Endothelial cell of umbilical vein (primary cell): ENCODE measurements around the gene NID2. TPM values are rescaled to one million over a fixed set of nuclear protein-coding genes. Genes with fewer than 3 reads are reported as not detected.

Source experiments
- BruUV-seq: library from RNA; stranded (reverse); fragments of 400-500 nt; replicated peaks from 2 replicates; lab custom pipeline; 2021; lab: Mats Ljungman, UMichigan
- CTCF ChIA-PET: fragments of 300-600, 350-600 bp; sonication (Branson Sonifier 250); formaldehyde crosslinking; loops from one replicate; lab custom pipeline; 2021; ENCODE audit warnings: antibody characterized with exemption, inconsistent platforms; lab: Charles Lee
- POLR2A ChIA-PET: fragments of 300-600, 350-600 bp; sonication (Branson Sonifier 250); formaldehyde crosslinking; loops from one replicate; lab custom pipeline; 2021; ENCODE audit warnings: antibody characterized with exemption, inconsistent platforms; lab: Charles Lee
- DNase-seq: peaks from one replicate; pipeline ENCODE4 v3.0.0-alpha.2; 2011; ENCODE audit warnings: low read depth, low spot score
- FAIRE-seq: peaks from 2 replicates; lab custom pipeline; 2011; peaks lifted over from hg19 to GRCh38; lab: Jason Lieb, UNC
- H2AFZ ChIP-seq: 2 replicates; pipeline ENCODE4 v1.6.0; 2012; ENCODE audit warnings: low read depth, low read length, control low read depth, inconsistent platforms
- H3K27ac ChIP-seq: 2 replicates; pipeline ENCODE4 v1.5.1; 2011; ENCODE audit warnings: low read depth, mild to moderate bottlenecking, control low read depth, low read length, moderate library complexity; ENCODE audit not compliant: insufficient read depth
- H3K27me3 ChIP-seq, 2 experiments: 2 replicates each; pipeline versions ENCODE4 v1.6.0 to v1.6.1; 2011; ENCODE audit warnings: low read length in 2 of 2, mixed read lengths in 1 of 2; ENCODE audit not compliant: control insufficient read depth in 2 of 2, insufficient read depth in 2 of 2
- H3K36me3 ChIP-seq, 2 experiments: 2 replicates in 1 of 2; 3 replicates in 1 of 2; pipeline ENCODE4 v1.5.1; 2011; ENCODE audit warnings: low read length in 2 of 2, mild to moderate bottlenecking in 1 of 2, moderate library complexity in 1 of 2; ENCODE audit not compliant: control insufficient read depth in 2 of 2, insufficient read depth in 2 of 2; ENCODE audit errors: extremely low read depth in 1 of 2
- H3K4me1 ChIP-seq: 3 replicates; pipeline ENCODE4 v1.5.1; 2011; ENCODE audit warnings: mild to moderate bottlenecking, low read length; ENCODE audit not compliant: control insufficient read depth, insufficient read depth; ENCODE audit errors: extremely low read depth
- H3K4me2 ChIP-seq: 2 replicates; pipeline ENCODE4 v1.6.1; 2011; ENCODE audit warnings: low read length, control low read depth, mixed read lengths; ENCODE audit not compliant: insufficient read depth
- H3K4me3 ChIP-seq, 3 experiments: fragments of 200-600 bp in 1 of 3; sonication (generic), shearing (Covaris generic) in 1 of 3; replicated peaks in 1 of 3; 2 replicates each; pipeline ENCODE4 v1.5.1; 2011 to 2016; ENCODE audit warnings: control low read depth in 3 of 3, low read length in 3 of 3, mild to moderate bottlenecking in 2 of 3, inconsistent platforms in 1 of 3, low read depth in 1 of 3, moderate library complexity in 1 of 3; ENCODE audit not compliant: insufficient read depth in 1 of 3
- H3K79me2 ChIP-seq: 2 replicates; pipeline ENCODE4 v1.6.0; 2012; ENCODE audit warnings: low read length, inconsistent platforms; ENCODE audit not compliant: control insufficient read depth, insufficient read depth
- H3K9ac ChIP-seq: replicated peaks from 2 replicates; pipeline ENCODE3; 2011; ENCODE audit warnings: low read length, control low read depth; ENCODE audit not compliant: insufficient read depth; ENCODE audit errors: extremely low read depth
- H3K9me1 ChIP-seq: replicated peaks from 3 replicates; pipeline ENCODE4 v1.6.0; 2011; ENCODE audit warnings: mild to moderate bottlenecking, low read length; ENCODE audit not compliant: control insufficient read depth, insufficient read depth; ENCODE audit errors: extremely low read depth
- H3K9me3 ChIP-seq: replicated peaks from 2 replicates; pipeline ENCODE4 v1.5.1; 2012; ENCODE audit warnings: low read length, inconsistent platforms; ENCODE audit not compliant: control insufficient read depth, insufficient read depth
- H4K20me1 ChIP-seq: replicated peaks from 2 replicates; pipeline ENCODE3; 2011; ENCODE audit warnings: mild to moderate bottlenecking, low read length; ENCODE audit not compliant: control insufficient read depth, insufficient read depth; ENCODE audit errors: extremely low read depth
- EZH2 ChIP-seq: IDR thresholded peaks from 2 replicates; pipeline ENCODE4 v1.6.1; 2012; ENCODE audit warnings: borderline replicate concordance, low read depth, mild to moderate bottlenecking, moderate library complexity, low read length, inconsistent platforms; ENCODE audit not compliant: severe bottlenecking
- FOS ChIP-seq: IDR thresholded peaks from 2 replicates; pipeline ENCODE4 v1.6.1; 2011; ENCODE audit warnings: mild to moderate bottlenecking, low read length, moderate library complexity, borderline replicate concordance; ENCODE audit not compliant: insufficient read depth
- GATA2 ChIP-seq: IDR thresholded peaks from 2 replicates; pipeline ENCODE4 v1.7.0; 2011; ENCODE audit warnings: low read depth, mild to moderate bottlenecking, moderate library complexity, mixed read lengths, low read length; ENCODE audit not compliant: insufficient read length, insufficient read depth
- JUN ChIP-seq: IDR thresholded peaks from 2 replicates; pipeline ENCODE4 v1.6.1; 2011; ENCODE audit warnings: borderline replicate concordance, low read depth; ENCODE audit not compliant: insufficient read length, insufficient read depth
- MYC ChIP-seq: IDR thresholded peaks from one replicate; pipeline ENCODE4 v1.6.1; 2011; ENCODE audit warnings: mild to moderate bottlenecking, low read depth, low read length
- POLR2A ChIP-seq: IDR thresholded peaks from 2 replicates; pipeline ENCODE4 v1.6.1; 2012; ENCODE audit warnings: low read depth, mild to moderate bottlenecking, control low read depth, low read length
- POLR2AphosphoS5 ChIP-seq: IDR thresholded peaks from 2 replicates; pipeline ENCODE4 v1.6.1; 2012; ENCODE audit warnings: low read depth, mild to moderate bottlenecking, control low read depth, low read length, moderate library complexity; ENCODE audit not compliant: insufficient read depth
- dilution Hi-C: fragments of 300-500 bp; cut with MboI; formaldehyde crosslinking; loops from one replicate; pipeline ENCODE4 v1.15.0; 2019; ENCODE audit warnings: low sequenced_read_pairs; ENCODE audit not compliant: extremely low pct_ligation_motif_present
- intact Hi-C: fragments of 100-400 bp; cut with micrococcal nuclease; formaldehyde crosslinking; loops from one replicate; pipeline ENCODE4 v1.10.0; 2022
- polyA plus RNA-seq, 4 experiments: library from polyadenylated mRNA; depleted of rRNA in 3 of 4; stranded (reverse) in 3 of 4; unstranded in 1 of 4; fragments of >200 nt; gene quantifications; 2 replicates each; pipeline versions ENCODE4 v1.2.1 to v1.2.3, GENCODE V29; 2011 to 2012; ENCODE audit warnings: missing spikeins in 1 of 4
- total RNA-seq: library from RNA; stranded (reverse); gene quantifications from 2 replicates; pipeline ENCODE4 v1.2.3, GENCODE V29; 2021
- TF ChIP-seq, protein P1 (sequence below), 2 donors: IDR thresholded peaks; 1 replicate in 1 of 2; 2 replicates in 1 of 2; pipeline ENCODE4 v1.5.1; 2011; ENCODE audit warnings: low read length in 2 of 2, mild to moderate bottlenecking in 2 of 2, moderate library complexity in 2 of 2, control low read depth in 1 of 2, inconsistent platforms in 1 of 2, low read depth in 1 of 2; ENCODE audit not compliant: insufficient read depth in 1 of 2; ENCODE audit errors: extremely low read depth in 1 of 2
- TF ChIP-seq, protein P2 (sequence below): IDR thresholded peaks from 2 replicates; pipeline ENCODE4 v1.6.1; 2011; ENCODE audit not compliant: insufficient read depth, insufficient read length

The NID2 gene
- total and polyA plus RNA-seq, 2 donors (not counting 3 experiments of a cell fraction or from before 2014, with no cell fraction given): 22.5 to 56.7 TPM

DNA sequence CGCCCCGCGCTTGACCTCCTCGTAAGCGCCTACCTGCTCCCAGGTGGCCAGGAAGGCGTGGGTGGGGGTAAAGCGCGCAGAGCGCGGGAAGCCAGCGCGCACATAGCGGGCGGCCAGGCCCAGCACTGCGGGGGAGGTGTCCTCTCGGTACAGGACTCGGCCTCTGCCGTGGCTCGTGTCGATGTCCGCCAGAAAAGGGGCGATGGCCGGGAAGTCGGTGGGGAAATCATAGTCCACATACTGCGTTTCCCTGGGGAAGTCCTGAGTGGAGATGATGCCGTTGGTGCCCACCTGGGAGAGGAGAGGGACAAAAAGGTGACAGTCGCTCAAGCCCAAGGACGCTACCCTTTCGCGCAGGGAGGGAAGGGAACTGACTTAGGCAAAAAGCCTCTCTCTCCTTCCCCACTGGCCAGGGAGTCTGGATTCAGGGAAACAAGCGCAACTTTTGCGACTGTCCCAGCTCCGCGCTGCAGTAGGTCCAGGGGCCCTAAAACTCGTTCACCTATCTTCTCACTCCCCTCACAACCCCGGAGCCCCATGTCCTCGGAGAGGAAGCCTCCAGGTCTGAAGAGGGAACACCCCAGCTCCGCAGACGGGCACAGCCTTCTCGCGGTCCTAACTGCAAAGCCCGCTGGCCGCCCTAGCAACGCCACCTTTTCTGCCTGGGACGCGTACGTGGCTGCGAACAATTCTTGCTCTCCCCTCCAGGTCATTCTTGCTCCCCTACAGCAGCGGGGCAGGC is 815 bp downstream of the NID2 start:
- H3K9me3 ChIP-seq: no peaks in the 10 kb centered on the region
- H4K20me1 ChIP-seq: no peaks in the 10 kb centered on the region
- H3K4me1 ChIP-seq: peaks cover 24% of the 10 kb centered on the region
- no TSS peak for BruUV-seq
- H3K36me3 ChIP-seq: no peaks in the 10 kb centered on the region
- no peaks in the 10 kb centered on the region for H3K9me1 ChIP-seq
- peak overlapping the region; percentile 67 for H3K9ac ChIP-seq
- DNase-seq: peak; percentile 41
- peak overlapping the region; percentile 41 to 84 (median 63) for H3K4me3 ChIP-seq
- peaks cover 0 to 2% of the 10 kb centered on the region in 2 experiments for H3K27me3 ChIP-seq
- peak; percentile 49 for FAIRE-seq
- H3K27ac ChIP-seq: no peak overlapping the region
- peak overlapping the region; percentile 84 for H3K4me2 ChIP-seq
- H3K79me2 ChIP-seq: no peaks in the 10 kb centered on the region
- CTCF ChIA-PET: interaction anchor here (1.3 to 5.4 kb wide), 3 partner anchors 9 to 73 kb away, joined by 3 to 52 read pairs (median 10); no protein-coding TSS in a partner anchor
- TF ChIP-seq, protein P1, sequence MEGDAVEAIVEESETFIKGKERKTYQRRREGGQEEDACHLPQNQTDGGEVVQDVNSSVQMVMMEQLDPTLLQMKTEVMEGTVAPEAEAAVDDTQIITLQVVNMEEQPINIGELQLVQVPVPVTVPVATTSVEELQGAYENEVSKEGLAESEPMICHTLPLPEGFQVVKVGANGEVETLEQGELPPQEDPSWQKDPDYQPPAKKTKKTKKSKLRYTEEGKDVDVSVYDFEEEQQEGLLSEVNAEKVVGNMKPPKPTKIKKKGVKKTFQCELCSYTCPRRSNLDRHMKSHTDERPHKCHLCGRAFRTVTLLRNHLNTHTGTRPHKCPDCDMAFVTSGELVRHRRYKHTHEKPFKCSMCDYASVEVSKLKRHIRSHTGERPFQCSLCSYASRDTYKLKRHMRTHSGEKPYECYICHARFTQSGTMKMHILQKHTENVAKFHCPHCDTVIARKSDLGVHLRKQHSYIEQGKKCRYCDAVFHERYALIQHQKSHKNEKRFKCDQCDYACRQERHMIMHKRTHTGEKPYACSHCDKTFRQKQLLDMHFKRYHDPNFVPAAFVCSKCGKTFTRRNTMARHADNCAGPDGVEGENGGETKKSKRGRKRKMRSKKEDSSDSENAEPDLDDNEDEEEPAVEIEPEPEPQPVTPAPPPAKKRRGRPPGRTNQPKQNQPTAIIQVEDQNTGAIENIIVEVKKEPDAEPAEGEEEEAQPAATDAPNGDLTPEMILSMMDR (IDR thresholded peaks at IDR 0.05; ENCODE audit: extremely low read depth in 1 of 2, insufficient read depth in 1 of 2, low read depth in 1 of 2, low read length in 2 of 2): no peak
- TF ChIP-seq, protein P2, sequence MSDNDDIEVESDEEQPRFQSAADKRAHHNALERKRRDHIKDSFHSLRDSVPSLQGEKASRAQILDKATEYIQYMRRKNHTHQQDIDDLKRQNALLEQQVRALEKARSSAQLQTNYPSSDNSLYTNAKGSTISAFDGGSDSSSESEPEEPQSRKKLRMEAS: no peak
- no peak for TF ChIP-seq POLR2A
- no peak for TF ChIP-seq EZH2
- intact Hi-C loops: no loop called here
- H2AFZ ChIP-seq: peak overlapping the region; percentile 90
- POLR2A ChIA-PET: no interaction called here
- dilution Hi-C loops: no loop called here

DNA sequence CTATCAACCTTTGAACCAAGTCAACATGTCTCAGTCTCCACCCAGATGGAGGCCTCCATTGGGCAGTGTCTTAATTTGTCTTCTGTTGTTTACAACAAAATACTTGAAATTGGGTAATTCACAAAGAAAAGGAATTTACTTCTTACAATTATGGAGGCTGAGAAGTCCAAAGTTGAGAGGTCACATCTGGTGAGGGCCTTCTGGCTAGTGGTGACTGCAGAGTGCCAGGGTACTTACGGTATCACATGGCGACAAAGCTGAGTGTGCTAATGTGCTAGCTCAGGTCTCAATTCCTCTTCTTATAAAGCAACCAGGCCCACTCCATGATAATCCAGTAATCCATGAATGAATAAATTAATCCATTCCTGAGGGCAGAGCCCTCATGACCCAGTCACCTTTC is 4.7 kb downstream of the NID2 start:
- no peak for FAIRE-seq
- H4K20me1 ChIP-seq: no peaks in the 10 kb centered on the region
- dilution Hi-C loops: no loop called here
- H3K4me2 ChIP-seq: no peak overlapping the region
- H3K4me3 ChIP-seq: no peak overlapping the region
- H3K9ac ChIP-seq: no peak overlapping the region
- TF ChIP-seq, protein P2: no peak
- TF ChIP-seq GATA2 (no peak), EZH2 (no peak), JUN (no peak), MYC (no peak), POLR2AphosphoS5 (no peak), POLR2A (no peak), FOS (no peak)
- TF ChIP-seq, protein P1 (IDR thresholded peaks at IDR 0.05; ENCODE audit: extremely low read depth in 1 of 2, insufficient read depth in 1 of 2, low read depth in 1 of 2, low read length in 2 of 2): no peak
- H3K27me3 ChIP-seq: peaks cover 2 to 6% of the 10 kb centered on the region in 2 experiments
- H3K9me1 ChIP-seq: no peaks in the 10 kb centered on the region
- no peak overlapping the region for H3K27ac ChIP-seq
- peaks cover 12% of the 10 kb centered on the region for H3K4me1 ChIP-seq
- H3K79me2 ChIP-seq: no peaks in the 10 kb centered on the region
- H2AFZ ChIP-seq: no peak overlapping the region
- intact Hi-C loops: no loop called here
- BruUV-seq: no TSS peak
- no peaks in the 10 kb centered on the region for H3K36me3 ChIP-seq
- POLR2A ChIA-PET: no interaction called here
- CTCF ChIA-PET: no interaction called here
- no peak for DNase-seq
- H3K9me3 ChIP-seq: no peaks in the 10 kb centered on the region
